NOMO-1 (cell line): ENCODE results near the gene LONP2.
"Not testable (repeated sequence)": the region's sequence is repeated elsewhere in the genome, so short reads cannot be mapped to it uniquely, and the experiment has no call there.

ENCODE experiments used
- DNase-seq, 2 experiments: peaks; one replicate each; lab custom pipeline; 2025; ENCODE audit not compliant: unreplicated experiment in 2 of 2; lab: John Stamatoyannopoulos, UW

The LONP2 gene

GRCh38 chr16:48235556-48236136 is 8.5 kb upstream of the LONP2 start:
- no peak for DNase-seq

DNA sequence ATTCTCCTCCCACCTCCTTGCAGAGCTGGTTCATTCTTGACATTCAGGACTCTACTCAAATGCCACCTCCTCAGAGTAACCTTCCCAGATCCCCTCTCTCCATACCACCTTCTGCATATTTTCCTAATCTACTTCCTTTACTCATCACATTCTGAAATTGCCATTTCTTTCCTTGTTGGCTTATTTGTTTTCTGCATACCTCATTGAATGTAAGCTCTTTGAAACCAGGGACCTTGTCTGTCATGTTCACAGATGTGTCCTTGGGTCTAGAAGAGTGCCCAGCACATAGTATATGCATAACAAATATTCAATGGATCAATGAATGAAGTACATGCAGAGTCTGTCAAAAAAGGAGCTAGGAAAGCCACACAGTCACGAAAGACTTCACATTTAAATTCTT is 7.8 kb upstream of the LONP2 start:
- DNase-seq: no peak

- not testable (repeated sequence) for DNase-seq
Measured at GRCh38 chr16:48240147-48240546, 4.0 kb upstream of the LONP2 start.

GRCh38 chr16:48244863-48245195 is 729 bp downstream of the LONP2 start:
- no peak for DNase-seq

- DNase-seq: no peak
Measured at GRCh38 chr16:48246066-48246465, 2.0 kb downstream of the LONP2 start.

DNA sequence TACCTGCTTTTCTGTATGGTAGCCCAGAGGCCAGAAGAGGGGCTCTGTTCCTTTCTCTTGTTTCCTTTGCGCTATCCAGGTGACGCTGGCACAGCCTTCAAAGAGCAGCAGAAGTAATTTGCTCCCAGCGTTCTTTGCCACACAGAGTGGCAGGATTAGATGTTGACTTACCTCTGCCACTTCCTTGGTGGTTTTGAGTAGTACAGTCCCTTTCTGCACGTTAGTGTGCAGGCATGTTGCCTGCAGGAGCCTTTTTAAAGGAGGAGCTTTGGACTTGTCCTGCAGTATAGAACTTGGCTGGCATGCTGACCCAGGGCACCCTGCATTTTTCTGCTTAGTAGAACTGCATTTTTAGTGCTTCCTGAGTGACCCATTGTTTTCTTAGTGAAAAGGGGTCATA is 3.2 kb downstream of the LONP2 start, which contains the start of gene ABCC11:
Gene ABCC11, minus strand, starts transcription at position 229 of the 400 bp plus-strand sequence. CDS start 15,618 bp downstream, outside the sequence.
- DNase-seq: no peak

DNA sequence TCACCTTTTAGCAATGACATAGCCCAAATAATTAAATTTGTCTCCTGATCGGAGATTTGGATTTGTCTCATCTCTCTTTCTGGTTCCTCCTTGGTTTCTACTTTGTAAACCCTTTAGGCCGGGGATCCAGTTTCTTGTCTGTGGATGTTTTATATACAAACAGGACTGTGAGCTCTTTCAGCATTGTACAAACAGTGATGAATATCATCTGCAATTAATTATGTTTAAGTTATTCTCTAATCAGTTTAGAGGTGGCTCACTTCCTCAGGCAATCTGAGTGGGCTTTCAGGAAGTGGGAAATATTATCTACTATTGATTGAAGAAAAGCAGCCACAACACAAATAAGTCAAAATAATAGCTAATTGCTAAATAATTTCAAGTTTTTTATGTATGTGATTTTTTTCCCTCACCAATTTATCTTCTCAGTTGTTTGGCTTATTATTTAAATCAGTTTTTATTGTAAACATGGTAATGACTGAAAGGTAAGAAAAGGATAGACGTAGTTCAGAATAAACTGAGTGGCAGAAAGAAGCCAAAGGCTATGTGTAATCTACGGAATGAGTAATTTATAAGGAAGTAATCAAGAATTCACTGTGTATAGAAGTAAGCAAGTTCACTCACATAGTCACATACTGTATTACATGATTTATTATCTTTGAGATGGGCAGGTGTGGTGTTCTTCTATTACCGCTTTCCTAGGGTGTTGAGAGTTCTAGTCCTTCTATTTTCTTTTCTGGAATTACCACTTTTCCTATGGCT is 6.6 kb downstream of the LONP2 start:
- no peak for DNase-seq

GRCh38 chr16:48252013-48252412 is 7.9 kb downstream of the LONP2 start:
- no peak for DNase-seq

- no peak for DNase-seq
Measured at GRCh38 chr16:48256579-48257177, 12.6 kb downstream of the LONP2 start.

- DNase-seq: no peak
Measured at GRCh38 chr16:48261569-48261968, 17.5 kb downstream of the LONP2 start.

DNA sequence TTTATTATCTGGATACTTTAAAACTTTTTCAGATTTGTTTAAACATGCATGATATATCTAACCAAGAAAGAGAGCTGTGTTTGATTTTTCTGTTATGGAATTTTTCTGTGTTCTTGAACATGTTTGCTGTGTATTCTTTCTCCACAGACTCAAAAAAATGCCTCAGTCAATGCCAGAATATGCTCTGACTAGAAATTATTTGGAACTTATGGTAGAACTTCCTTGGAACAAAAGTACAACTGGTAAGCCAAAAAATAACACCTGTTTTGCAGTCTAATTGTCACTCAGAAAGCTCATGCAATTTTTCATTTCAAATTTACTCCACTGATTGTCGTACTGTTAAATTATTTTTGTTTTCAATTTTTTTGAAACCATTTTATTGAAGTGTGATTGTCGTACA is 18.5 kb downstream of the LONP2 start:
- no peak for DNase-seq

GRCh38 chr16:48269011-48269410 is 24.9 kb downstream of the LONP2 start:
- no peak for DNase-seq

DNA sequence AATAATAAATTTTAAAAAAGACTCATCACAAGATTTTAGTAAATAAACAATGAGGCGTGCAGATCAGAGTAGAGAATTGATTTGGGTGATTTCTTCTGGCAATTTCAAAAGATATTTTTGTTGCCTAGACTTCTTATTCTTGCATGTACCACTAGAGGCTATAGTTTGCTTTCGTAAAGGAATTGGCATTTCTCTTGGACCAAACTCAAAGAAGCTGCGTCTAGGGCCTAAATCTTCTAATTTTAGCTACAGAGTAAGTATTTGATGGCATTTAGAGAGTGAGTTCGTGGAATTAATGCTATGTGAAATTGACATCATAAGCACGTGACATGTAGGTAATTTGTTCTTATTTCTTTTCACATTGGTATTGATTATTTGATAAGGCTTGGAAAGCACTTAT is 27.6 kb downstream of the LONP2 start:
- DNase-seq: no peak

DNA sequence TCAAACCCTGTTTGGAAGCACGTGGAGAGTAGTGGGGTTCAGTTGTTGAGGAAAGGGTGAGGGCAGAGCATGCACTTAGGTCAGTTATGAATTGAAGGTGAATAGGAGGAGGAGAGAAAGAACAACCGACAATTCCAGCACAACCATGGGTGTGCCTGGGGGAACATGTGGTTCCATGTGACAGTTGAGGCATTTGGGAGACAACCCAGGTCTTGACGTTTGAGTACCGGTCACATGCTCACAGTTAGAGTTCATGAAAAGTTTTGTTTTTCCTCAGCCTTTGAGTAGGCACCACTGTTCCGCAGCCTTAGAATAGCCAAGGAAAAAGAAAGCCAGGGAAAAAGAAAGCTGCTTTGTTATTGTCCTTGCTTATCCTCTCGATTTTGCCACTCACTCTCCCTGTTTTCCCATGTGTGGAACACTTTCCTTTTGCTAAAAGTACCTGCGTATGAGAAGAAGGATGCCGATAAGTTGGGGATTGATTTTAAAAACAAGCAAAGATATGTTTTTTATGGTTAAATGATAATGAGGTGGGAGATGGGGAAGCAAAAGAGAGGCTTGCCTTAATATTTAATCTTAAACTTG is 28.8 kb downstream of the LONP2 start:
- DNase-seq: no peak

DNA sequence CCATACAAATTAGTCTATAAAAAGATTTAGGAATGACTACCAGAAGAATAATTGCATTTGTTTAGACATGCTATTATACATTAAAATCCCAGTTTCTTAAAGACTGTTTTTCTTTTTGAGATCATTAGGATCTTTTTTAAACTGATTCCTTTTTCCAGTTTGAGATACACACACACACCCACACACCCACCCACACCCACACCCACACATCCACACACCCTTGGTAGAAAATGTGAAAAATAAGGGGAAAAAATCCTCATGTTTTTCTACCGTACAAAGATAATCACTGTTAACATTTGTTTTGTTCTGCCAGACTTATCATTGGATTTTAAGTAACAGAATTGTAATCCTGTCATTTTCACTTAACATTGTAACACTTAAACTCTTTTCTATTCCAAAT is 30.4 kb downstream of the LONP2 start:
- no peak for DNase-seq

- DNase-seq: no peak
Measured at GRCh38 chr16:48276102-48276501, 32.0 kb downstream of the LONP2 start.

DNA sequence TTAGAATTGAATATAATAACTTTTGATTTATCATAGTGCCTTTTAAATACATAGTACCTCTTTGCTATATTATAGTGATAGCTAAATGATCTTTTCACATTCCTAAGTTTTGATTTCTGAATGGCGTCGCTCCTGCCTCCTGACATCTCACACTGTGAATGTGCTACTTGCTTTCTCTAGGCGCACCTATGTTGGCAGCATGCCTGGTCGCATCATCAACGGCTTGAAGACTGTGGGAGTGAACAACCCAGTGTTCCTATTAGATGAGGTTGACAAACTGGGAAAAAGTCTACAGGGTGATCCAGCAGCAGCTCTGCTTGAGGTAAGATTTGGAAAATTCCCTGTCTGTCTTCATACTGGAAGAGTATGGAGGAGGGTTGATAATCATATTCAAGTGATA is 33.1 kb downstream of the LONP2 start:
- no peak for DNase-seq

GRCh38 chr16:48279199-48279598 is 35.1 kb downstream of the LONP2 start:
- DNase-seq: no peak

- peak in 1 of 2 experiments; percentile 26 for DNase-seq
Measured at GRCh38 chr16:48280546-48280945, 36.4 kb downstream of the LONP2 start.

DNA sequence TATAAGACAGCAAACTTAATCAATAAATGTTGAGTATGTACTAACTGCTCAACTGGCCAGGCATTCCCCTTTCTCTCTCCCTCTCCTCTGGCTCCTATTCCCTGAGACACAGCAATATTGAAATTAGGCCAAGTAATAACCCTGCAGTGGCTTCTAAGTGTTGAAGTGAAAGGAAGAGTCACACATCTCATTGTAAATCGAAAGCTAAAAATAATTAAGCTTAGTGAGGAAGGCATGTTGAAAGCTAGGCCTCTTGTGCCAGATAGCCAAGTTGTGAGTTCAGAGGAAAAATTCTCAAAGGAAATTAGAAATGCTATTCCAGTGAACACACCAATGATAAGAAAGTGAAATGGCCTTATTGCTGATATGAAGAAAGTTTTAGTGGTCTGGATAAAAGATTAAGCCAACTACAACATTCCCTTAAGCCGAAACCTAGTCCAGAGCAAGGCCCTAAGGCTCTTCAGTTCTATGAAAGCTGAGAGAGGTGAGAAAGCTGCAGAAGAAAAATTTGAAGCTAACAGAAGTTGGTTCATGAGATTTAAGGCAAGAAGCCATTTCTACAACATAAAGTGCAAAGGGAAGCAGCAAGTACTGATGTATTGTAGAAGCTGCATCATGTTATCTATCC is 38.6 kb downstream of the LONP2 start:
- no peak for DNase-seq

DNA sequence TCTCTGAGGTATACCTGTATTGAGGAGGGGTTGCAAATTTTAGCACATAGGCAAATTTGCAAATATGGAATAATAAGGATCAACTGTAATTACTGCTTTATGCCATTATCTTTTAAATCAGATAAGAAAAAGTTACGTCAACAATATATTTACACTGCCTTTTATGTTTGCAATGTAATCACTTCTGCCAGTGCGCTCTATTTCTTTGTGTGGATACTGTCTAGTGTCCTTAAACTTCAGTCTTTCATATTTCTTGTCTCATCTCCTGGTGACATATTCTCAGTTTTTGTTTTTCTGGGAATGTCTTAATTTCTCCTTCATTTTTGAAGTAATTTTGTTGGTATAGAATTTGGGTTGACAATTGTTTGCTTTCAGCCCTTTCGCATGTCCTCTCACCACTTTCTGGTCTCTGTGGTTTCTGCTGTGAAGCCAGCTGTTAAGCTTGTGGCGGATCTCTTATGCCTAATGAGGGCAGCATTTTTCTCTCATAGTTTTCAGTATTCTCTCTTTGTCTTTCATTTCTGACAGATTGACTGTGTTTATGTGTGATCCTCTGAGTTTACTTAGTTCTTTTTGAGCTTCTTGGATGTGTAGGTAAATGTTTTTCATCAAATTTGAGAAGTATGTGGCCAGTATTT is 40.8 kb downstream of the LONP2 start:
- DNase-seq: no peak
